Thyroid gland (tissue), 4 donors: ENCODE data around the gene FAM181A. TPM values are rescaled to one million over a fixed set of nuclear protein-coding genes. Genes with fewer than 3 reads are reported as not detected.

Experiments used
- DNase-seq, 2 donors: peaks; one replicate each; pipeline ENCODE4 v3.0.0-alpha.2; 2019
- H3K27ac ChIP-seq, 3 donors: fragments of 200-600 bp; sonication (generic); 1 replicate in 2 of 3; 2 replicates in 1 of 3; pipeline ENCODE4 v1.5.1; 2016 to 2019; ENCODE audit warnings: mild to moderate bottlenecking in 1 of 3, moderate library complexity in 1 of 3
- H3K27me3 ChIP-seq: fragments of 200-600 bp; sonication (generic); one replicate; pipeline ENCODE4 v1.5.1; 2019
- H3K36me3 ChIP-seq, 2 donors: fragments of 200-600 bp; sonication (generic); one replicate each; pipeline ENCODE4 v1.5.1; 2016 to 2019
- H3K4me1 ChIP-seq, 2 donors: fragments of 200-600 bp; sonication (generic); one replicate each; pipeline ENCODE4 v1.5.1; 2017 to 2019
- H3K4me3 ChIP-seq, 3 donors: fragments of 200-600 bp; sonication (generic); replicated peaks in 1 of 3; 1 replicate in 2 of 3; 2 replicates in 1 of 3; pipeline ENCODE4 v1.5.1; 2016; ENCODE audit warnings: mild to moderate bottlenecking in 1 of 3
- H3K9me3 ChIP-seq: fragments of 200-600 bp; sonication (generic); one replicate; pipeline ENCODE4 v1.5.1; 2017
- POLR2A ChIP-seq, 2 donors: fragments of 450-650 bp; IDR thresholded peaks; one replicate each; pipeline ENCODE4 v1.6.1; 2017; ENCODE audit warnings: antibody characterized with exemption in 2 of 2, mild to moderate bottlenecking in 2 of 2, moderate library complexity in 1 of 2
- WGBS, 2 donors: methylation state at CpG; one replicate each; pipeline ENCODE4 v1.1.5; 2017; 5-methylcytosine and 5-hydroxymethylcytosine counted together
- intact Hi-C: fragments of 100-400 bp; cut with DNase I; formaldehyde crosslinking; loops from one replicate; pipeline ENCODE4 v1.15.1; 2023
- total RNA-seq, 4 donors: library from RNA; depleted of rRNA; stranded (reverse); fragments of >200 nt; gene quantifications; one replicate each; pipeline ENCODE4 v1.2.3, GENCODE V29; 2016
- TF ChIP-seq, protein P1 (sequence below), 6 experiments: fragments of 200-600 bp in 3 of 6; fragments of 450-650 bp in 3 of 6; sonication (generic) in 3 of 6; IDR thresholded peaks; one replicate each; pipeline ENCODE4 v1.5.1; 2016 to 2019; ENCODE audit warnings: antibody characterized with exemption in 6 of 6, mild to moderate bottlenecking in 2 of 6, inconsistent platforms in 1 of 6, moderate library complexity in 1 of 6

The FAM181A gene
- total RNA-seq, 4 donors from 2014 or later = 0.40 to 3.6 (median 0.63) TPM

GRCh38 chr14:93898081-93898611 is 29.0 kb upstream of the FAM181A start:
- H3K36me3 ChIP-seq = no peaks in the 10 kb centered on the region
- no peaks in the 10 kb centered on the region for H3K9me3 ChIP-seq
- intact Hi-C loops = loop anchor here (10.0 kb wide), 1 partner anchor 113 kb away; the partner anchor contains the start of gene PRIMA1
- WGBS, 2 donors = 79 to 85% methylated on average over 9 to 12 of the region's 15 CpGs
- H3K4me1 ChIP-seq = no peaks in the 10 kb centered on the region
- H3K27me3 ChIP-seq = no peaks in the 10 kb centered on the region
- DNase-seq = no peak
- no peak overlapping the region for H3K27ac ChIP-seq
- H3K4me3 ChIP-seq = no peak overlapping the region
- TF ChIP-seq, protein P1, sequence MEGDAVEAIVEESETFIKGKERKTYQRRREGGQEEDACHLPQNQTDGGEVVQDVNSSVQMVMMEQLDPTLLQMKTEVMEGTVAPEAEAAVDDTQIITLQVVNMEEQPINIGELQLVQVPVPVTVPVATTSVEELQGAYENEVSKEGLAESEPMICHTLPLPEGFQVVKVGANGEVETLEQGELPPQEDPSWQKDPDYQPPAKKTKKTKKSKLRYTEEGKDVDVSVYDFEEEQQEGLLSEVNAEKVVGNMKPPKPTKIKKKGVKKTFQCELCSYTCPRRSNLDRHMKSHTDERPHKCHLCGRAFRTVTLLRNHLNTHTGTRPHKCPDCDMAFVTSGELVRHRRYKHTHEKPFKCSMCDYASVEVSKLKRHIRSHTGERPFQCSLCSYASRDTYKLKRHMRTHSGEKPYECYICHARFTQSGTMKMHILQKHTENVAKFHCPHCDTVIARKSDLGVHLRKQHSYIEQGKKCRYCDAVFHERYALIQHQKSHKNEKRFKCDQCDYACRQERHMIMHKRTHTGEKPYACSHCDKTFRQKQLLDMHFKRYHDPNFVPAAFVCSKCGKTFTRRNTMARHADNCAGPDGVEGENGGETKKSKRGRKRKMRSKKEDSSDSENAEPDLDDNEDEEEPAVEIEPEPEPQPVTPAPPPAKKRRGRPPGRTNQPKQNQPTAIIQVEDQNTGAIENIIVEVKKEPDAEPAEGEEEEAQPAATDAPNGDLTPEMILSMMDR (IDR thresholded peaks at IDR 0.05) = no peak
- no peak for TF ChIP-seq POLR2A (IDR thresholded peaks at IDR 0.05)

DNA sequence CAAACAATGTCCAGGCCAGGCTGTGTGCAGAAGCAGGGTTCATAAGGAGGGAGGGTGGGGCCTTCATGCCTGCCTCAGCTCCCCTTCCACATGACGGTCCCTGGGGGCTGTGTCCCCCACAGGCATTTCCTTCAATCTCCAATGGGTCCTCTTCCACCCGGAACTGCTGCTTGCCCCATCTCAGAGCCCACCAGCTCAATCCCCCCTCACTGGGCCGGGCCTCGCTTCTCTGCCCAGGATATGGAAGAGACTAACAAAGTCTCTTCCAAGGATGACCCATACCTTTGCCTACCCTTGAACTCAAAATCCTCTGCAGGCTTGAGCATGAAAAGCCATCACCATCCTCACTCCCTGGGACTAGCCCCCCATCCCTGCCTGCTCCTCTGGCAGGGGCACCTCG is 28.4 kb upstream of the FAM181A start:
- H3K36me3 ChIP-seq = no peaks in the 10 kb centered on the region
- no peak overlapping the region for H3K27ac ChIP-seq
- H3K4me3 ChIP-seq = no peak overlapping the region
- intact Hi-C loops = loop anchor here (10.0 kb wide), 1 partner anchor 114 kb away; the partner anchor contains the start of gene PRIMA1
- H3K9me3 ChIP-seq = no peaks in the 10 kb centered on the region
- H3K27me3 ChIP-seq = no peaks in the 10 kb centered on the region
- TF ChIP-seq POLR2A (IDR thresholded peaks at IDR 0.05) = no peak
- TF ChIP-seq, protein P1 (IDR thresholded peaks at IDR 0.05) = no peak
- no peak for DNase-seq
- H3K4me1 ChIP-seq = no peaks in the 10 kb centered on the region
- 86 to 92% methylated on average over 5 of the region's 5 CpGs for WGBS, 2 donors

DNA sequence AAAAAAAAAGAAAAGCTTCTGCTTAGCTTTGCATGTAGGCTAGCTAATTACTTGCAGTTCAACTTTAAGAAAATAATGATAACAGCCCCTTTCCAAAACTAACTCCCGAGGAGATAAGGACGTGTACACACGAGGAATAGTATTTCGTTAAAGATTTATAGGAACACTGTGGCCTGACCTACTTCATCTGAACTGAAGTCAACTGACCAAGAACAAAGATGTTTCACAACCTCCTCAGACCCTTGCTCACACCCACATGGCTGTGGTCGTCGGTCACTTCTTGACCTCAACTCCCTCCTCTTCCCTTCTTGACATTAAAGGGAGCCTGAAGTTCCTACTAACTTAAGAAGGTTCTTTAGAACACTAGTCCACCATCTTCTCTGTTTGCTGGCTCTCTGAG is 25.3 kb upstream of the FAM181A start:
- H3K27ac ChIP-seq = no peak overlapping the region

GRCh38 chr14:93902619-93903307 is 24.4 kb upstream of the FAM181A start:
- intact Hi-C loops = no loop called here
- TF ChIP-seq POLR2A (IDR thresholded peaks at IDR 0.05) = no peak
- TF ChIP-seq, protein P1 (IDR thresholded peaks at IDR 0.05) = no peak
- Histone ChIP-seq H3K36me3 (no peaks in the 10 kb centered on the region), H3K27ac (no peak overlapping the region), H3K27me3 (no peaks in the 10 kb centered on the region), H3K4me1 (no peaks in the 10 kb centered on the region), H3K4me3 (no peak overlapping the region), H3K9me3 (no peaks in the 10 kb centered on the region)
- WGBS, 2 donors = 79 to 85% methylated on average over 13 of the region's 13 CpGs
- no peak for DNase-seq

More for the DNA sequence above, 25.3 kb upstream of the FAM181A start:
- Histone ChIP-seq H3K4me1 (no peaks in the 10 kb centered on the region), H3K36me3 (no peaks in the 10 kb centered on the region), H3K27me3 (no peaks in the 10 kb centered on the region), H3K9me3 (no peaks in the 10 kb centered on the region), H3K4me3 (no peak overlapping the region)
- WGBS, 2 donors = 53 to 68% methylated on average over 6 of the region's 6 CpGs
- intact Hi-C loops = no loop called here
- no peak for DNase-seq
- TF ChIP-seq POLR2A (IDR thresholded peaks at IDR 0.05) = no peak
- TF ChIP-seq, protein P1 (IDR thresholded peaks at IDR 0.05) = no peak
